NCI-H1092 (cell line): ENCODE data around the gene CCBE1.
"Not testable (repeated sequence)": the region's sequence is repeated elsewhere in the genome, so short reads cannot be mapped to it uniquely, and the experiment has no call there.

Experiments
- DNase-seq: peaks from one replicate; lab custom pipeline; 2025; lab: John Stamatoyannopoulos, UW

The CCBE1 gene

DNA sequence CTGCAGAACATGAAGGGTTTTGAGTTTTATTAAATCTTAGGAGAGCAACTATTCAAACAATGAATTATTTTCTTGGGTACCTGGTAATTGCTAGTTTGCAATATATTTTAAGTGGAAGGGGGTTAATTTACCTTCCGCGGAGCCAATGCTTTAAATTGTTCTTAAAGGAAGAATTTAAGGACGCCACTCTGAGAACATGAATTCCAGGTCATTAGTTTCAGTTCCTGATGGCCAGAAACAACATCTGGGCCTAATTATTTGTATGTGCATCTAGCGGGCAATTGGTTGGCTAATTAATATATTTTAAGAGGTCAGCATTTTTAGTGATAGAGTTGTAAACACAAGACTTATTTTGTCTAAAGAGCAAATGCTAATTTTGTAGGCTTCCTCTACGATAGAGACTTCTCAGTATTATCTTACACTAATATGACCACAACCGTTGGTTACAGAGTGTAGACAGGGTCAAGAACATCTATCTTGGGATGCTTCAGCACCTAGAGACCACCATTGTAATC, 40.8 kb downstream of the CCBE1 start:
- DNase-seq = no peak

DNA sequence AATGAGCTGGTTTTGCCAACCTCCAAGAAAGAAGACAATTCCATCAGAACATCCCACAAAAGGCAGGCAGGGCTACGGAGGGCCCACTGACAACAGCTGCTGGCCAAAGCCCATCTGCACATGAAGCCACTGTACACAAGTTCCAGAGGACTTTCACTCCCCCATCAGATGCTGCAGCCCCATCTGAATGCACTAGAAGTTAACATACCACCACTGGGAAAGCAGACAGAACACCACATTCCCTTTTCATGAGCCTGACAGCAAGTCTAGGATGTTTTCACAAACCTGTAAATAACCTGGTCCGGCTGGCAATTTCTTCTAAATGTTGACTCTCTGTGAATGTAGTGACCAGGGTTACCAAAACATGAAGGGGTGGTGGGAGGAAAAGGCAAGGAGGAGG, 41.5 kb downstream of the CCBE1 start:
- no peak for DNase-seq

GRCh38 chr18:59651071-59651470, 46.2 kb downstream of the CCBE1 start:
- no peak for DNase-seq

DNA sequence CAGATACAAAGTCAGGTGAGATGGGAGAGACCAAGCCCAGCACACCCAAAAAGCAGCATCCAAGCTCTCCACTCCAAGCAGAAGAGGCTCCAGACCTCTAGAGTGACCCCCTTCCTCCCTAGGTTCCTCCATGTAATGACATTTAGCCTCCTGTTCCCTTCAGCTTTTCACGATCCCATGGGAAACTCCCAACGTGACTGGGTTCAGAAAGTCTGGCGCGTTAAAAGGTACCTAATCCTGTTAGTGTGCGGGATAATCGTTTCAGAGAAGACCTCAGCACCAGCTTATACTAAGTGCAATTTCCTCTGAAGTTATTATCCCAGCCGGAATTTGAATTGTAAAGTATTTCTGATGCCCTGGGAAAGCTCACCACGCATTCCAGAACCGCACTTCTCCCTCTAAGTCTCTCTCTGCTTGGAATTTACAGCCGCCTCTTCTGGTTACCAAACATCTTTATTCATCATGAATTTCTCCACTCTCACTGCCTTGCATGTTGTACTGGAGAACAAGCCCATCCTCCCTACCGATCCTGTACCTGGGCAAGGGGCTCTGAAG, 46.9 kb downstream of the CCBE1 start:
- DNase-seq = no peak

DNA sequence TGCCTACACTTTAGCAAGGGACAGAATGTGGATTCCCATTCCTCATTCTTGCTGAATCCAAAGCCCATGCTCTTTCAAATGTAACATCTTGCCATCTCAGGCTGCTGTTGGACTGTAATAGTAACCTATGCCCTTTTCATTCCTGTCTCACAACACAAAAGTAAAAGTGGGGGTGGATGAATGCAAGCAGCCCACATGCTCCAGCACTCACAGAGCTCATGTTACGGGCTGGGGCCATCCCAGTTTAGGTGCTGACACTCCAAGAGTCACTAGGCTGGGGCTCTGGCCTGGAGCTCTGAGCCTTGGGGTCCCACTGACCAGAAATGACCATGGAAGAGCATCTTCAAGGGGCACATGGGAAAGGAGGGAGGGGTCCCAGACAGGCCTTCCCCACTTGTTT, 47.6 kb downstream of the CCBE1 start:
- no peak for DNase-seq

GRCh38 chr18:59648469-59648868, 48.8 kb downstream of the CCBE1 start:
- not testable (repeated sequence) for DNase-seq

DNA sequence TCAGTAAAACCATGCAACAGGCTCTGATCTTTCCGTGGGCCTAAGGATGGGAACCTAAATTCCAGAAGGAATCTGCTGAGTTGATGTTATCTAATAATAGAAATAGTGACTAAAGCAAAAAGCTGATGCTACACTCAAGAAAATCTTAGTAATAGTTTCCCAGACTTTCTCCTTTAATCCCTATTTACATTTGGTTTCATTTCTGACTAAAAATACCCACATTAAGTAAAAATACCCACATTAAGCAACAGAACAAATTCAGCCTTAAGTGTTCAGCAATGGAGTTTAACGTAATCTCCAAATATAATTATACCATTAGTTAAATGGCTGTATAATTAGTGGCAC, 50.3 kb downstream of the CCBE1 start:
- no peak for DNase-seq

DNA sequence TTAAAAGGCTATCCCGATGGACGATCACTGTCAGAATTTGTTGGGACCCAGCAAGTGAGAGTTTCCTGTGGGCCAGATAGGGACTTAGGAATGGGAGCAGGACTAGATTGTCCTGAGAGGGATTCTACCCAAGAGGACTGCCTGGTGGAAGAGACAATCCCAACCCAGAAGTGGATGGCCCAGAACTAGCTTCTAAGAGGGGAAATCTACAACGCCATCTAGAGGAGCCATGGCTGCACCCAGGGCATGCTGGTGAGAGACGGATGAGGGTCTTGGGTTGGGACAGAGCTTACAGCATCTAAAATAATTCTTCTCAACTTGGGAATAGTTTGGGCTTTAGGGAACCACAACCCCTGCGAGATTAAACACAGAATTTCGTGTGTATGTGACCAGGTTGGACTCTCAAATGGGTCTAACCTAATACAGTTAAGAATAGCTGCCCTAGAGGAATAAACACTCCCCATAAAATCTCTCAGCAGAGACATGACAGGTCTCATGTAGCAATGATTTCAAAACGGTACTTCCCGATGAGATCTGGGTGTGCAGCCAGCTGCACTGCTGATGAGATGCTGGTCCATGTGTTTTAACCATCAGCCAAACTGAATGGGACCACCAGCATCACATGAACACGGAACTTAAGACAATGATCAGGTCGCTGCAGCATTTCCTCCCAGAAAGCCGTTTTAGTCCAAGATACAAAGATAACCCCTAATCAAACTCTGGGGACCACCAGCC, 50.8 kb downstream of the CCBE1 start:
- no peak for DNase-seq

GRCh38 chr18:59643740-59644139, 53.5 kb downstream of the CCBE1 start:
- DNase-seq = no peak

GRCh38 chr18:59640721-59641120, 56.5 kb downstream of the CCBE1 start:
- DNase-seq = no peak

DNA sequence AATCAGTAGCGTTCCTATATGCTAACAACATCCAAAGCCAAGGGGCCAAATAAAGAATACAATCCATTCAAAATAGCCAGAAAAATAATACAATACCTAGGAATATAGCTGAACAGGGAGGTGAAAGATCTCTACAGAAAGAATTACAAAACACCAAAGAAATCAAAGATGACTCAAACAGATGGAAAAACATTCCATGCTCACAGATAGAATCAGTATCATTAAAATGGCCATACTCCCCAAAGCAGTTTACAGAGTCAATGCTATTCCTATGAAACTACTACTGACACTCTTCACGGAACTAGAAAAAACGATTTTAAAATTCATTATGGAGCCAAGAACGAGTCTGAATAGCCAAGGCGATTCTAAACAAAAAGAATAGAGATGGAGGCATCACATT, 57.4 kb downstream of the CCBE1 start:
- no peak for DNase-seq

DNA sequence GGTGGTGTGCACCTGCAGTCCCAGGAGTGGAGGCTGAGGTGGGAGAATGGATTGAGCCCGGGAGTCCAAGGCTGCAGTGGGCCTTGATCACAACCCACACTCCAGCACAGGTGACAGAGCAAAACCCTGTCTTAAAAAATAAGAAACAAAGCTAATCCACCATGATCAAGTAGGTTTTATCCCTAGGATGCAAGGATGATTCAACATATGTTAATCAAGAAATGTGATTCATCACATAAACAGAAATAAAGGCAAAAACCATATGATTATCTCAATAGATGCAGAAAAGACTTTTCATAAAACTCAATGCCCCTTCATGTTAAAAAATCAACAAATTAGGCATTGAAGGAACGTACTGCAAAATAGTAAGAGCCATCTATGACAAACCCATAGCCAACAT, 58.1 kb downstream of the CCBE1 start:
- DNase-seq = no peak

- DNase-seq = no peak
These were observed 63.2 kb downstream of the CCBE1 start for GRCh38 chr18:59633961-59634485.

DNA sequence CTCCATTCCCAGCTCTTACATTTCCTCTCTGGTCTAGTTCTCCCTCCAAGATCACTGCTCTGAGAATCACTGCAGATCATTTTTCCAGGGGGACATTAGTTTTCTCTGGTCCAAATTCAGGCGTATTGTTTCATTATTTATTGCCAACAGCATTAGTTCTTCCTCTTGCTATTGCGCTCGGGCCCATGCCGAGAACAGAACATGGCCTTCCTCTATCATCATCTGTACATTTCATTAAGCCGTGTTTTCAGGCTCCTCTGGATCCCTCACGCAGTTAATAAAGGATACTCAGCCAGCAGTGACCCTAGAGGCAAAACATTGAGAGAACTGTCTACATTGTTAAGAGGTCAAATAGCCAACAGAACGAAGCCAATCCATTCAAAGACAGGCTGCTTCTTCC, 63.9 kb downstream of the CCBE1 start:
- DNase-seq = no peak

GRCh38 chr18:59631583-59632181, 65.5 kb downstream of the CCBE1 start:
- DNase-seq = no peak

GRCh38 chr18:59629894-59630293, 67.3 kb downstream of the CCBE1 start:
- DNase-seq = no peak

DNA sequence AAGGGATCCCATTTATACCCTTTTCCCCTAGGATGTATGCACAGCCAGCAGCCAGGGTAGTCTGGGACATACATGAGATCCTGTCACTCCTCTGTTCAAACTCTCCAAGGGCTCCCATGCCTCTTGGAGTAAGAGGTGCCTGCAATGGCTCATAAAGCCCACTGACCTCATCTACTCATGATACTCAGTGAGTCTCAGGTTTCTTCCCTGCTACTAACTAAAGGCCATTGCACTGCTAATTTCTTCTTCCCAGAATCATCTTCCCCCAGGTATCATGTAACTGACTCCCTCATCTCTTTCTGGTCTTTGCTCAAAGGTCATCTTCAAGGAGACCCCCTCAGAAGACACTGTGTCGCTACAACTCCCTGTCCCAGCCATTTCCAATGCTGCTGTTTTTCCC, 68.2 kb downstream of the CCBE1 start:
- no peak for DNase-seq

GRCh38 chr18:59627414-59627813, 69.8 kb downstream of the CCBE1 start:
- no peak for DNase-seq

DNA sequence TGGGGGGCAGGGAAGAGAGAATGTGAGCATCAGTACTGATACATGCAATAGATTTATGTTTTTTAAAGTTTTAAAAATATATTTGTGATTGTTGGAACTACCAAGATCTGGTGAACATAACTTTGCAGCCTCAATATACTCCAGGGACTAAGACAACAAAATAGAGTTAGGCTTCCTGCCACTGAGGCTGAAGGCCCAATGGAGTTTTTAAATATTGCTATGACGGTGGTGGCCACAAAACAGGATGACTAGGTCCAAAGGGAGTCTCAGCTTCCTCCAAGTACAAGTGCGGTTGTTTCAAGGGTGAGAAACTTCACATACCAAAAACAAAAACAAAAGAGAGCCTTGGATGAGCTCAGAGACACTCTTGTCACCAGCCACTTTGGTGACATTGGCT, 72.9 kb downstream of the CCBE1 start:
- DNase-seq = no peak

DNA sequence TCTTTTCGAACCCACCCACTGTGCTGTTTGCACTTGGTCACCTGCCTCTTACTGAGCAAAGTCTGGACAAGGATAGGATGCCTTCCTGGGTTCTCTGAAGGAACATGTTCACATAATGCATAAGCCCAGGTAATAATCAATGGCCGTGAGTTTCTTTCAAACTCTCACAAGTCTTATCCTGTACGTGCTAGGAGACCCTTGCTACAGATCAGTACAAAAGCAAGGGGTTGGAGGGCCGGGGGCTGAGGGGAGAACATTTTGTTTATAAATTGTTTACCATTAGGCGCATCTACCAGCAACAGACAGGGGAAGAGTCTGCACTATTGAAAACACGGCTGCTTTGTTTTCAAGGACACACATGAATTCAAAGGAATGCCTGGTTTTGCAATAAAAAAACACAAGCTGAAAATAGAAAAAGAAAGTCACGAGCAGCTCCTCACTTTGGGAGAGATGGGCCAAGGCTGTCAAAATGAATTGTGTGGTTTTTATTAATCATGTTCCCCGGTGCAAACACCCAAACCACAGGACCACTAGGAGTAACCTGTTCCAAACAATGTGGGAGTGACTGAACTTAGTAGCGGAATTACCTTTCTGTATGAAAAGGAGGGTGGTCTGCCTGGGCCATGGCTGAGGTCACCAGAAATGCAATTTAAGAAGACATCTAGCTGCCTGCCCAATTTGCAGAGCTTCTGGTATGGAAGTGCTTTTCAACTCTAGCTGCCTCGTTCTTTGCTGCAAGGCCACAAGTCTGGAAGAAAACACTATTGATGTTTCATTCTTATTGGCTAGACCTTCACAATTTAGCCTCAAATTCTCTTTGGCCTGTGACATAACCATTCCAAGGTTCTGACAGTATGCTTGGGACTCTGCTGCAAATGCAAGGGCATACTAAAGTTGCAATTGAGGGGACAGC, 73.5 kb downstream of the CCBE1 start:
- DNase-seq = no peak

- no peak for DNase-seq
These were observed 76.2 kb downstream of the CCBE1 start for GRCh38 chr18:59621027-59621426.

DNA sequence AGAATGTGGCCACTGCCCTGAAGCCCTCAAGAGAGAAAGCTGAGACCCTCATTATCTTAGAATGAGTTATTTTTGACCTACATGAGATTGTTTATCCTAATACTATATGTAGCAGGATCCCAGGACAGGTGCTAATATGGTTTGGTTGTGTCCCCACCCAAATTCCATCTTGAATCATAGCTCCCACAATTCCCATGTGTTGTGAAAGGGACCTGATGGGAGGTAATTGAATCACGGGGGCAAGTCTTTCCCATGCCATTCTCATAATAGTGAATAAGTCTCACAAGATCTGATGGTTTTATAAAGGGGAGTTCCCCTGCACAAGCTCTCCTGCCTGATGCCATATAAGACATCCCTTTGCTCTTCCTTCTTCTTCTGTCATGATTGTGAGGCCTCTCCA, 76.8 kb downstream of the CCBE1 start:
- DNase-seq = no peak
